HG03460 (cell line): ENCODE results near the gene CALHM5.

ENCODE experiments used
- ATAC-seq: cut with Tn5 transposase; IDR thresholded peaks from one replicate; pipeline ENCODE4 v1.9.1; 2021; ENCODE audit not compliant: unreplicated experiment

The CALHM5 gene

DNA sequence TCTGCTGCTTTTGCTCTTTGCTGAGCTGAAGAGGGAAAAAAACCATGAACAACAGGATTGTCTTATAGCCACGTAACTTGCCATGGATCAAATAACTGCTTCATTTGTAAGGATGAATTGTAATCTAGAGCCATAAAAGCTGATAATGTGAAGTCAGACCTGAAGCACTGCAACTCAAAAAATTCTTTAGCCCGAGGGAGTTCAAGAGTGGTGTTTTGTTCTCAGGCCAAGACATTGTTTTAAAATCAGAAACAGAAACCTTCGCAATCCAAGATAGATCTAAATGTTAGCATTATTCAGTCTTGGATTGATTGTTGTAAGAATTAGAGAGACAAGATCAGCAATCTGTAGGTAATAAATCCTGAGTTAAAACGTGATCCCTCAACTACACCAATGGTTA, 34.2 kb downstream of the CALHM5 start, which contains the start of gene TRAPPC3L:
Gene TRAPPC3L, minus strand, starts transcription at position 34 of the 400 bp plus-strand sequence. CDS start 170 bp downstream, outside the sequence.
- ATAC-seq: no peak

DNA sequence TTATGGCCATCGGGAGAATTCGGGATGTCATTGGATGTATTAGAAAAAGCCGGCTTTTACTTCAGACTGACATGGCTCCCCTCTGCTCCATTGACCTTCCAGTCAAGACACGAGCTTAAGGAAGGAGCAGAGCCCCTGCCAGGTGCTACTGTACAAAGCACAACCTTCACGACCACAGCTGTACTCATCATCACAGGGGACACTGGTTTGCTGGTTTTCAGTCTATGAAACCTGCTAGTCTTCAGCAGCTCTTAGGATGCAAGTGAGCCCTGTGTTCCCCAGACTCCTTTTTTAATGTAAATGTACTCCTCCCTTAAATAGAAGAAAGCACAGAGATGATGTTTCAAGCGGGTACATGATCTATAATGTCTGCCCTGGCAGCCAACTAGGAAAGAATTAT, 35.9 kb downstream of the CALHM5 start:
- ATAC-seq: no peak

DNA sequence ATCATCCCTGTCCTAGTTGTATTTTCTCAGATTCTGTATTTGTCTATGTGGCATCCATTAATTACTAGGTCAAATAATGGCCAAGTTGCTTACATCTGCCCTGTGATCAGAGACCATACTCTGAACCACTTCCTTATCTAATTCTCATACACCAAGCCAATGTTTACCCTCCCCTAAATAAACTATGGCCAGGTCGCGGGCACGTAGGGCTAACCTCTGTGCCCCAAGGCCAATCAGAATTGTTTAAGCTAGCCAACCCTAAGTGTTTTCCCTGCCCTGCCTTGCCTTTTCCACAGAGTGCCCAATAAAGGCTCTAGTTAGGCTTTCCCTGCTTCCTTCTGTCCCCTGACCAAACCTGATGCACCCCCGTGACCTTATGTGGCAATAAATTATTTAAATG, 39.4 kb downstream of the CALHM5 start:
- ATAC-seq: no peak

DNA sequence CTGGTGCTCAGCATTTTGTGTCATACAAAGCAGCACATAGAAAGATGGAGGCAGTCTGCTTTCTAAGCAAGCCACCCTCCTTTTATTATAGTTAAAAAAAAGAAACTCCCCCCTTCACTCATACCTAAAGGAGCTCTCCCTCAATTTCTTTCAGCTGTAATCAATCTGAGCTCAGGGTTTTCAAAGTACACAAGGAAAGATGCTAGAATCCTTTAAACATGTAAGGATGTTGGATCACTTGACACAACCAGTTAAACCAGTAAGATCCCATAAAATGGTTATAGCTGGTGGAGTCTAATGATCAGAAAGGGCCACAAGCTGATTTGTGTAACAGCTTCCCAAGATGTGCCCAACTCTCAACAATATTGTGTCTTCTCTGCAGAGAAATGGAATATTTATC, 42.0 kb downstream of the CALHM5 start, which contains the start of gene CALHM4:
Gene CALHM4, plus strand, starts transcription at position 301 of the 400 bp plus-strand sequence. Its CDS starts 43 bp downstream, at position 344.
- no peak for ATAC-seq

DNA sequence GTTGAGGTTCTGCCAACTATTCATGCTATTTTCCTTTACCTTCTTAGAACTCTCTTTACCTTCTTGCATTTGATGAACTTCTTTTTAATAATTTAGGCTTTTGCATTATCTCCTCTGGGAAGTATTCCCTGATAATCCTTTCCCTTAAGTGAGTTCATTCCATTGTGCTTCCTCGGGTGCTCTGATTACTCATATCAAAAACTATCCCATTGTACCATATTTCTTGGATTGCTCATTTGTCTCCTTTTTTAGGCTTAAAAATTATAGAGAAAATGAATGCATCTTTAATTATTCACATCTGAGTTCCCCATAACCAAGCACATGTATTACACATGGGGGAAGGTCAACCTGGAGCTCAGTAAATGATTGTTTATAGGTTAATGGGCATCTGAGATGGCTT, 44.6 kb downstream of the CALHM5 start:
- ATAC-seq: no peak

DNA sequence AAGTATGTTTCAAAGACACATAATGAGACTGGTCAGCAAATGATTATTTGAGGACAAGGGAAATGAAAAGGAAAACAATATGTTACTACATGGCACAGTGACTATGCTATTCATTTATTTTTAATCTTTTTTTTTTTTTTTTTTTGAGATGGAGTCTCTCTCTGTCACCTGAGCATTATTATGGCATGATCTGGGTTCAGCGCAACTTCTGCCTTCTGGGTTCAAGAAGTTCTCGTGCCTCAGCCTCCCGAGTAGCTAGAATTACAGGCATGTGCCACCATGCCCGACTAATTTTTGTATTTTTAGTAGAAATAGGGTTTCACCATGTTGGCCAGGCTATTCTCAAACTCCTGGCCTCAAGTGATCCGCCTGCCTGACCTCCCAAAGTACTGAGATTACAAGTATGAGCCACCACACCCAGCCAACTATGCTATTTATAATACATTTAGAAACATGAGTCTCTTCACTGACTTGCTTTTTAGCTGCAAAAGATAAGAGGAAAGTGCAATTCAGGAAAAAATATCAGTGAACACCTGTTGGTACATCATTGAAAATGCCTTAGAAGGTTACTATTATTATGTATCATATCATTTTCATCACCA, 45.5 kb downstream of the CALHM5 start:
- no peak for ATAC-seq

DNA sequence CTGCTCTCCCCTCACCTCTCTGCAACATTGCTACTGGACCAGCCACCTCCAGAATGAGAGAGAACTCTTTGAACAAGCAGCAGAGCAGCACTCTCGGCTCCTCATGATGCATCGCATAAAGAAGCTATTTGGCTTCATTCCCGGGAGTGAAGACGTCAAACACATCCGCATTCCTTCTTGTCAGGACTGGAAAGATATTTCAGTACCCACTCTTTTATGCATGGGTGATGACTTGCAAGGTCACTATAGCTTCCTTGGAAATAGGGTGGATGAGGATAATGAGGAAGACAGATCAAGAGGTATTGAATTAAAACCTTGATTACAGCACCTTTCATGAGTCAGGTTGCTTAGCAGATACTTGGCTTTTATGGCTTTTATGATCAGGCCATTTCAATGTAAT, 46.5 kb downstream of the CALHM5 start:
- ATAC-seq: no peak

DNA sequence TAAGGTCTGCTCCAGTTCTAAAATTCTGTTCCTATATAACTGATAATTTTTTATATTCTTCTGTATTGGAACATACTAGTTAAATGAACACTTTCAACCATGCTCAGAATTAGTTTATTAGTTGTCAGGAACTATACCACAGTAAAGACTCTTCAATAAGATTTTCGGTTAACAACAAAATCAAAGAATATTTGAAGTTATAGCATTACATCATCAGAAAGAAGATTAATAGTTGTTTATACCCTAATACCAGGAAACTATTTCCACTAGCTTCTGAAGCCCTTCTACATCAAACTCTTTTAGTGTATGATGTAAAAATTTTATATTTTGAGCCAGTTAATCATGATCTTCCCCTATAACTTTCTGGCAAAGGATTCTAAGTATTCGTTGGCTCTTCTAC, 48.7 kb downstream of the CALHM5 start:
- no peak for ATAC-seq

DNA sequence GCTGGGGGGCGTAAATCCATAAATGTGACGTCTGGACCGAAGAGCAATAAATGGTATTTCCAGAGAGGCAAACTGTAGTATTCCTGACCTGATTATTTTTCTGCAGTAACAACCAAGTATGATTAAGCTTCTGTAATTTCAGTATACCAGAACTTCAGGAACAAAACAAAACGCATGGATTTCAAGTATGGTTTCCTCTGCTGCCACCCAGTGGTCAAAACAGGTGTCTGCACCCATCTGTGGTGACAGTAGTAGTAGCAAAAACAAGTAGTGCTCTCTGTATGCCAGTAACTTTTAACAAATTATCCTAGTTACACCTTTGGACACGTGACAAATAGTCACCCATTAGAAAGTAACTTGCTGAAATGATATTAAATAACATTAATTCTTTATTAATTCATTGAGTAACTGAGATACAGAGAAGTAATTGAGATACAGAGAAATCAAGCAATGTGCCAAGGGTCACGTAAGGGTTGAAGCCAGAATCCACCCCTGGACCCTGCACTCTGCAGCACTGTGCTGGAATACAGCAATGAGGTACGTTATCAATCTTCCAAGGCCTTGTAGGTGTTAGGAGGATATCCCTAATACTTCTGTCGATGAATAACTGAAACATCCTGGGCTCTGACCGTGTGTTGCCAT, 50.1 kb downstream of the CALHM5 start:
- ATAC-seq: peak; percentile 83

DNA sequence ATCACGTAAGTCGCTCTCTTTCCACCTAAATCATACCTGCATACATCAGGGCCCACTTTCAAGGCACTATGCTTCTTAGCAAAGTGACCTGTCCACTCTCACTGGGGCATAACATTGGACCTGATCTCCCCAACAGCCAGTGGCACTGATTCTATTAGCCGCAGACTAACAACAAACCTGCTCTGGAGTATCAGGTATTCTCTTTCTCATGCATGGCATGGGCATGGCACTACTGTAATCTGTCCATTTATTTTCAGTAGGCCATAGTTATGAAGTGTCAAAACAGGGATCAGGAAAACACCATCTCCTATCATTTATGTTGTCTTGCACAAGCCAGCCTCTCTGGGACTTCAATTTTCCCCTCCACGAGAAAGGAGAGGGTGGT, 50.6 kb downstream of the CALHM5 start:
- ATAC-seq: no peak

DNA sequence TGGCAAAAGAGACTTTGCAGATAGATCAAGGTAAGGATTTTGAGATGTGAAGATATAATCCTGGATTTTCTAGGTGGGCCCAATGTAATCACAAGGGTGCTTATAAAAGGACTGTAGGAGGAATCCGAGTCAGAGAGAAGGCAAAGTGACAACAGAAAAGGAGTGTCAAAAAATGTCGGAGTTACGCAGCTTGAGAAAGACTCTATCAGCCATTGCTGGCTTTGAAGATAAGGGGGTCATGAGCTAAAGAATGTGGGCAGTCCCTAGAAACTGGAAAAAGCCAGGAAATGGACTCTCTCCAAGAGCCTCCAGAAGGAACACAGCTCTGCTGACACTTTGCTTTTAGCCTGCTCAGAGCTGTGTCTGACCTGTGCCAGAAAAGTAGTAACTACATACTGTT, 51.2 kb downstream of the CALHM5 start:
- no peak for ATAC-seq

DNA sequence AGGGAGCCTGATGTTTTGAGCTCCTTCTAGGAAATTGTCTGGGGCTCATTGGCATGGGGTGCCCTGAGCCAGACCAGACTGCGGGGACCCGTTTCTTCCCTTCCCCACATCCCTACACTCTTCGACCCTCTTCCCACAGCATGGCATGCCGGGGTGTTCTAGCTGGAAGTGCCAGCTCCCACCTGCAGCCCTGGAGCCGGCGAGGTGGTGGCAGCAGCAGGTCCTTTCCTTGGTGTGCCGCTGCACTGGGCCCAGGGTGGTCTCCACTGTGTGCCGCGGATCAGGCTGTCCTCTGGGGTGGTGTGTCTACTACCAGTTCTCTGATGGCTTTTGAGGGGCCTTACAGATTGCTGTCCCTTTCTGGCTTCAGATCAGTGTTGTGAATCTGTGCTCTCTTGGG, 52.4 kb downstream of the CALHM5 start:
- ATAC-seq: no peak

DNA sequence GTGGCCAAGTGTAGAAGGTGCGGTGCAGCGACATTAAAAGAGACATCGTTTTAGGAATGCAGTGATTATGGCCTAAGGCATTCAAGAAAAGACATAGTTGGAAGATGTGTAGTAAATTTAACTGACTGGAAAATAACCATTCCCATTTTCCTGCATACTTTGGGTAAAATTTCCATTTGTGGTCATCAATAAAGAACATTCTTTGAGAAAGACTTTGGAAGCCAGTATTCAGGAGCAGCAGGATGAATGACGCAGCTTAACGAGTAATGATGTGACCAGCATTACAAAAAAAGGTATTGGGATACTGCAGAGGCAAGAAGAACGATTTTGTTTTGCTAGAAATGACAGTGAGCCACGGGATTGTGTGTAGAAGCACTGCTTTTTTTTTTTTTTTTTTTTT, 52.9 kb downstream of the CALHM5 start:
- no peak for ATAC-seq

DNA sequence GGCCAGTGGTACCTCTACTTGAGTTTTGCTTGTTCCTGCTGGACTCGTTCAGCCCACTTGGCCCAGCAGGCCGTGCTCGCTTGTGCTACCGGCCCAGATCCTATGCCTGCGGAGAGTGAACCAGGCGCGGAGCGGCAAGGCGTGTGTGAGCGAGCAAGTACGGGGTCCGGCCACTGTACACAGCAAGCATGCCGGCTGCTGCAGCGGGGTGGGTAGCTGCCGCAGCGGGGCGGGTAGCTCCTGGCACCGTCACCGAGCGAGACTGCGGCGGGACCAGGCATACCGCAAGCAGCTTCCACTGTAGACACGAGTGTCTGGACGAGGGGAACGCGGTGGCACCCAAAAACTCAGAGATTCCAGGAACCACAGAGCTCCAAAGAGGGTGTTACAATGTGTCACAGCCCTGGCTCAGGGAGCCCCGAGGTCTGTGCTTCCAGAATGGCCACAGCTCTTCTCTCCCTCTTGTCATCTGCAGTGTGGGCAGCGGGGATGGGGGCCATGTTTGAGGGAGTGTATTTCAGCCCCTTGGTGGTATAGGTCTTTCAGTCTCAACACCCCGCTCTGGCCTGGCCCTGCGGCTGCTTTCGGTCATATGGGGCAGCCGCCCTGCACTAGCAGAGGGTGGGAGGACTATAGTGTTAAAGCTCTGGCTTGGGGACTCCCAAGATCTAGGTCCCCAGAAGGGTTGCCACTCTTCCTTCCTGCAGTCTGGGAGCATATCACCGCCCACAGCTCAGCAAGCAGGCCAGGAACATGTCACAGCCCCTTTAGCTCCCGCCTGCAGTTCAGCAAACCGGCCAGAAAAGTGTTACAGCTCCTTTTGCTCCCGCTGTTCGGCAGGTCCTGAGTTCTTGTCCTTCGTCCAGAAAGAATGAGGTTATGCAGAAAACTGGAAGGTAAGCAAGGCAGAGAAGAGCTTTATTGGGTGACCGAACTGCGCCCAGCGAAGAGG, 53.8 kb downstream of the CALHM5 start:
- no peak for ATAC-seq

DNA sequence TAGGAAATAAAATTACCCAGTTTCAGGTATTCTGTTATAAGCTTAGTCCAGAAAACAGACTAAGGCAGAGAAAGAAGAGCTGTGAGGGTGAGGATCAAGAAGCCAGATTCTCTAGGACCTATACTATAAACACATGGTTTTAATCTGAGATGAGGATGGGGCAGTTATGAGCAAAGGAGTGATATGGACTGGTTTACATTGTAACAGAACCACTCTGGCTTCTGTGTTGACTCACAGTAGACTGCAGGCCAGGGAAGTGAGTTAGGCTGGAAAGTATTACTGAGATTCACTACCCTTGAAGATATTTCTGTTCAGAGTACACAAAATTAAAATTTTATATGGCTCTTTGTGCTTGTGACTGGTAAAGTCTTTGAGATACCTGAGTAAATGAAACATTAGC, 56.7 kb downstream of the CALHM5 start:
- no peak for ATAC-seq

DNA sequence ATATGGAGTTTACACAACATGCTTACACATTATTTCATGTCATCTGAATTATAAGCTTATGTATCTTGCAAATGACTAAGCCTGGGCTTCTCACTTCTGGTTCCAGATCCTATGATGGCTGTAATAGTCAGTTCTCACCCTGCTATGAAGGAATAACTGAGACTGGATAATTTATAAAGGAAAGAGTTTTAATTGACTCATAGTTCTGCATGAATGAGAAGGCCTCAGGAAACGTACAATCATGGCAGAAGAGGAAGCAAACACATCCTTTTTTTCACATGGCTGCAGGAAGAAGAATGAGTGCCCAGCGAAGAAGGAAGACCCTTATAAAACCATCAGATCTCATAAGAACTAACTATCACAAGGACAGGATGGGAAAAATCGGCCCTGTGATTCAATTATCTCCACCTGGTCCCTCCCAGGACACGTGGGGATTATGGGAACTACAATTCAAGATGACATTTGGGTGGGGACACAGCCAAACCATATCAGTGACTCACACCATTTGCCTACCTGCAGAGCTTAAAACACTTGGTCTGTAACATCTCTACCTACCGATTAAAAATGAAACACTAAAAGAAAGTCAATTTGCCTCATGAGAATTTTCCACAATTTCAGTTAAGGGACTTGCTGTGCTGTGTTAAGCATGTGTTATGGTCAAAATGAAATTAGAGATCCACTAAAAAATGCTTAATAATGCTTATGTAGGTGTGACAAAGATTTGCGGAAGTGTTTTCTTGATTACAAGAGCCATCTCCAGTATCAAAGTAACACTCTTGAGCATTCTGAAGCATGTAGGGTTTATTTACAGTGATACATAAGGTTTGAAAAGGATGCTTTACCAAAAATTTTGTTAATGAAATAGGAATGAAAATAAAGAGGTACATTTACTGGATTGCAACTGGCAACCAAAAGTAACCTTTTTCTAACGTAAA, 57.6 kb downstream of the CALHM5 start:
- ATAC-seq: no peak

DNA sequence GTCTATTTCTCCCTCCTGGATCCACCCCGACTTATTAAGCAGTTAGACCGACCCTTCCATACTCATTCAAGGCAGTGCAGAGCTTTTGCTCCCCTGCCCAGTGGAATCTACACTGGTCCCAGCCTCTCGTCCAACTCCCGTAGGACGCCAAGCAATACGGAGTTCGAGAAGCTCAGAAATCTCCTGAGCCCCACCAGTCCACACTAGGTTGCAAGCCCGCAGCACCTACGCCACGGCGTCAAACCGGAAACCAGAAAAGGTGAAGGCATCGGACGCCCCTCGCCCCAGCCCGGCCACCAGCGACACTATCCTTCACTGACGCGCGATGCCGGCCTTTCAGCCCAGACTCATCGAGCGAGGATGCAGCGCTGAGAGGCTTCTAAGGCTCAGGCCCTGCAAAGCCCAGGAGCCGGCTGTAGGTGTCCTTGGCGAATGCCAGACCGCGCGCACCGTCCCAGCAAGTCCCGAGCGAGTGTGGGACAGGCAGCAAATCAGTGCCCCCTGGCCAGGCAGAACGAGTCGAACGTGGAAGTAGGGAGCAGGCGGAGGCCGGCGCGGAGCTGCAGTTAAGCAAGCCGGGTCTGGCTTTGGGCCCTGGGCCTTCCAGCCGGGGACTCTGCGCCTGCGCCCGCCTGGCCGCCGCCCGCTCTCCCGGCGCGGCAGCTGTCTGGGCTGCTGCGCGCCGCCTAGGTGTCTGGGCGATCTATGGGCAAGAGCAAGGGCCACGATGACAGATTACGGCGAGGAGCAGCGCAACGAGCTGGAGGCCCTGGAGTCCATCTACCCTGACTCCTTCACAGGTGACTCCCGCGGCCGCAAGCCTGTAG, 59.6 kb downstream of the CALHM5 start, which contains the start of gene RWDD1:
Gene RWDD1, plus strand, starts transcription at position 649 of the 827 bp plus-strand sequence. Its CDS starts 79 bp downstream, at position 728.
- ATAC-seq: peak; percentile 95

DNA sequence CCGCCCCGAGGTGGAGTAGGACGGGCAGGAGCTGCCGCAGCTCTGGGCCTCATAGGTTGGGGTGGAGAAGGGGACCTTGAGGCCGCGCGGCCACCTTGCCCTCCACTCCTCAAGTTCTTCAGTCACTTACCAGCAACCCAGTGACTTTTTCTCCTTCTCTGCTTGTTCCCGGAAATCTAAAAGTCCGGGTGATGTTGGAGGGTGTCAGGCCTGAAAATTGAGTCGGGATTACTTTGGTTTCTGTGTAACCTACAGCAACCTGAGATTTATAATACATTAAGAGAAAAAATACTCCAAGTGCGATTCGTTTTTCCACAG, 60.2 kb downstream of the CALHM5 start:
- no peak for ATAC-seq

DNA sequence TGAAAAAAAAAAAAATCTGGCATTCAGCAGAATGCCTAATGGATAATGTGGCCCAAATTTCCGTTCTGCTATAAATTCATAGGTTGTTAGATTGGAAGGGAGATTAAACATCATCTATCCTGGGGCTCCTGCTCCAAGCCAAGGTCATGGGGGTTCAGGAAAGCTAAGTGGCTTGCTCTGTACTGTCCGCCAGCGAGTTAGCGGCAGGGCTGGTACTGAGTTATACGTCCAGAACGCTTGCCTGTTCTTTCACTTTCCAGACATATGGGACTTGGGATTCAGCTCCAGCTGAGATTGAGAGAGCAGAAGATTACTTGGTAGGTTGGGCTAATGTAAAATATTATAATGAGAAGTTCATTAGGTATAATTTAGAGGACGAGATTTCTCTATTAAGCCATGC, 60.7 kb downstream of the CALHM5 start:
- ATAC-seq: no peak
